A172 (cell line): Measurements from ENCODE around the gene C16orf90. TPM values are rescaled to one million over a fixed set of nuclear protein-coding genes. Genes with fewer than 3 reads are reported as not detected.
"Not testable (repeated sequence)": the region's sequence is repeated elsewhere in the genome, so short reads cannot be mapped to it uniquely, and the experiment has no call there.

Source experiments
- DNase-seq: peaks from one replicate; pipeline ENCODE4 v3.0.0-alpha.2; 2015; ENCODE audit warnings: low spot score
- total RNA-seq: library from RNA; depleted of rRNA; stranded (reverse); fragments of >200 nt; shearing (Covaris generic); gene quantifications from 2 replicates; pipeline ENCODE4 v1.2.3, GENCODE V29; 2014

C16orf90 gene
- total RNA-seq, 1 experiment from 2014 or later, result not detected

GRCh38 chr16:3484318-3485096, 10.8 kb downstream of the C16orf90 start:
- DNase-seq, result no peak

GRCh38 chr16:3482659-3483241, 12.5 kb downstream of the C16orf90 start:
- no peak for DNase-seq

DNA sequence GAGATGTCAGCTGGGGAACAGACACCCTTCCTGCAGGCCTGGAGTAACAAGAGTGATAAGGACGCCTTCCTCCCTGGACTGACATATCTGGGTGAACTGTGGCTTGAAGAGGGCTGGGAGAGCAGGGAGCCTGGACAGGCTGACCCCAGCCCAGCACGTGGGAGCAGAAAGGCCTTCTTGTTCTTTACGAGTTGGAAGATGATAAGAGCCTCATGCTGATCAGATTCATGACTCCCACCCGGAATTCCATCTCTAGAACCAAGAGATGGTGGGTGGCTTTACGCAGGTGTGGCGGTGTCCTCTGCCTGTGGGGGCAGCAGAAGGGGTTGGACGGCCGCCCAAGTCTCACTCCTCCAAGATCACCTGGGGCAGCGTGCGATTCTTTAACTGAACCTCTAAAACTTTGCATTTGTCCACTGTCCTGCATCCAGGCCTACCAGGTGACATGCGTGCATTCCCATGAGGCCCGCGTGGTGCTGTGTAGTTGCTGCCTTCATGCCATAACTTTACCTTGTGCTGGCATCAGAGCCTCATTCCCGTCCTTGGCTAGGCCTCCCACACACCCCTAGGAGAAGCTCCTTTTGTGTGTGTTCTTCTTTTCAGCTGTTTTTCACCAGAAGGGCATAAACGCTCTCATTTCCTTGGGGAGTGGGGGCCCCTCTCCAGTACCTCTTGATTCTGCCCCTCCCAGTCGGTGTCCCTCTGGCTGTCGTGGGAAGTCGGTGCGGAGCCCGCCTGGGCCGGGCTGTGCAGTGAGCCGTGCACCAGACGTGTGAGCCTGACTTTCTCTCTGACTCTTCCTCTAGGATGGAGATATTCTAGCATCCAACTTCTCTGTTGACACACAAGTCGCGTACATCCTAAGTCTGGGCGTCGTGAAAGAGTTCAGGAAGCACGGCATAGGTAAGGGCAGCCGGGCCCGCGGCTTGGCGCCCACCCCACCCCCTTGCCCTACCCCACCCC, 13.3 kb downstream of the C16orf90 start:
- DNase-seq, result no peak

DNA sequence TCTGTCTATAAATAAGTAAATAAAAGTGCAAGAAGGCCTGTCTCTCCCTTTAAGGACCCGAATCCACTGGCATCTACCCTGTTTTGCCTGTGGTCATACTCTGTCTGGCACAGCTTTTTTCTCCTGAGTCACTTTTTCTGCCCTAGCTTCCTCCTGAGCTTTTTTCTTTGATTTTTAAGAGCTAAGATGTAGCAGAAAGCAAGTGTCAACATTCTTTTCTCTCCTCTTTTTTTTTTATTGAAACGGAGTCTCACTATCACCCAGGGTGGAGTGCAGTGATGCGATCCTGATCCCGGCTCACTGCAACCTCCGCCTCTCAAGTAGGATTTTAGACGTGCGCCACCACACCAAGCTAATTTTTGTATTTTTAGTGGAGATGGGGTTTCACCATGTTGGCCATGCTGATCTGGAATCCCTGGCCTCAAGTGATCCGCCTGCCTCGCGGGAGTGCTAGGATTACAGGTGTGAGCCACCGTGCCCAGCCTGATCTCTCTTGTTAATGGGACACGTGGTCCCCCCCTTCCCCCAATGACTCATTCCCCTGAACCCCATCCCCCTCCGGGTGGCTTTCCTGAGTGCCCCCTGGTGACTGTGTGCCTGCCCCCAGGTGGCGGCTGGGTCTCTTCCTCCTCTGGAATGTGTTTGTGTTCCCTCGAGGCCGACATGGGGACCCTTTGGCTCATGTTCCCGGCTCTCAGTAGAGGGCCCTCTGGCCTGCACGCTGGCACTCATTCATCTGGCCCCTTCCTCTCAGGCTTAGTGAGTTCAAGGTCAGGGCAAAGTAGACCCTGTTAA, 14.2 kb downstream of the C16orf90 start:
- DNase-seq, result peak; percentile 44

DNA sequence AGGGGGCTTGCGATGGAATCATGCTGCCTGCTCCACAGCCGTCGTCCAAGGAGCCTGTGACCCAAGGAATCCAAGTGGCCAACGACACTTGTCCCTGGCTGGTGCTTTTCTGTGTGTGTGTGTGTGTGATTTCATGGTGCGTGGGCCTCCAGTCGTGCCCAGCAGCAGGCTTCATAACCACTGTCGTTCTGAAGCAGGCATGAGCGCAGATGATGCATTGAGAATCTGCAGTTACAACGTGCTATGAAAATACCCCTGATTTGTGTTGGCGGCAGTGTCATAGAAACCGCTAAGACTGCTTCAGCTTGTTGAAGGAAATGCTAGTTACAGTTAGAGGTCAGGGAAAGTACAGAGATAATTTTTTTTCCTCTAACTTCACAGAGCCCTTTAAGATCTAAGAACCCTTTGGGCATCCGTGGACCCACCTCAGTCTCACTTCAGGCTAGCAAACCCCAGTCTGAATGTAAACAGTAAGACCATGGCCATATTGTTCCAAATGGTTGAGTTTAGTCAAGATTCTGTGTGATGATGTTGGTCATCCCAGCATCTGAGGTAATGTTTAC, 15.6 kb downstream of the C16orf90 start:
- no peak for DNase-seq

DNA sequence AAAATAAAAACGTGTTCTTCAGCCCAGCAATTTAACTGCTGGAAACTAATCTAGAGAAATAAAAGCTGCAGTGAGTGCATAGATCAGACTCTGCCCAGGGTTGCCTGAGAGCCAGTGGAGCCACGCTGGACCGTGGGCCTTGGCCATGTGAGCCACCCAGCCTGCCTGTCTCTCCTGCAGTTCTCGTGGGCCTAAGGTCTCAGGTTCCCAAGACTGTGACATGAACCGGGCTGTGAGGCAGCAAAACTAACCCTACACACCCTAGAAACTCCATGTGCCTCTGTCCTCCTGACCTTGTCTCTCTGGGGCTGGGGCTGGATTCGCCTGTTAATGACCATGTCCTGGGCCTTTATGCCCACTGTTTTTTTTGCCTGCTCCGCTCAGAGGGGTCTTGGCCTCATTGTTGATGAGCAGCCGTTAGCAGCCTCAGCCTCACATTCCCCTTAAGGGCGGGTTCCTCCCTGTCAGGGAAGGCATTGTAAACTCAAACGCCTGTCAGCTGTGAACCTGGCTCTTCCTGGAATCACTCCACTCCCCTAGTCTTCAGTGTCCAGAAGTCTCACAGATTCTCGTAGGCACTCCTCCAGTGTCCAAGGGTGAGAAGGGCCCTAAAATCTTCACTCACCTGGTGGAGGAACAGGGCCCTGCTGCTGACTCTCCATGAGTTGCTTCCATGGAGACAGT, 16.9 kb downstream of the C16orf90 start:
- no peak for DNase-seq

DNA sequence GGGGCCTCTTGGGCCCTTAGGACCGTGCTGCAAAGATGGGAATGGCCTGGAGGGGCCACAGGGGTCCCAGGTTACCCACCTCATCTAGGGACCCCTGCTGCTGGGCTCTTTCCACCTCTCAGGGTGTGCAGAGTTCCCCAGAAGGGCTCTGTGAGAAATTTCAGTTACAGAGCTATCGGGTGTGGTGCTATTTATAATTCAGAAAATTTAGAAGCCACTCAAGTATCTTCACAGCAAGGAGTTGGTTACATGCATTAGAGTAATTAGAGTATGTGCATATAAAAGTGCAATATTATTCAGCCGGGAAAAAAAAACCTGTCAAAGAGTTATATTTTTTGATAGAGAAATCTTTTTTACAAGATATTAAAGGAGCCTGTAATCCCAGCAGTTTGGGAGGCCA, 18.9 kb downstream of the C16orf90 start:
- no peak for DNase-seq

DNA sequence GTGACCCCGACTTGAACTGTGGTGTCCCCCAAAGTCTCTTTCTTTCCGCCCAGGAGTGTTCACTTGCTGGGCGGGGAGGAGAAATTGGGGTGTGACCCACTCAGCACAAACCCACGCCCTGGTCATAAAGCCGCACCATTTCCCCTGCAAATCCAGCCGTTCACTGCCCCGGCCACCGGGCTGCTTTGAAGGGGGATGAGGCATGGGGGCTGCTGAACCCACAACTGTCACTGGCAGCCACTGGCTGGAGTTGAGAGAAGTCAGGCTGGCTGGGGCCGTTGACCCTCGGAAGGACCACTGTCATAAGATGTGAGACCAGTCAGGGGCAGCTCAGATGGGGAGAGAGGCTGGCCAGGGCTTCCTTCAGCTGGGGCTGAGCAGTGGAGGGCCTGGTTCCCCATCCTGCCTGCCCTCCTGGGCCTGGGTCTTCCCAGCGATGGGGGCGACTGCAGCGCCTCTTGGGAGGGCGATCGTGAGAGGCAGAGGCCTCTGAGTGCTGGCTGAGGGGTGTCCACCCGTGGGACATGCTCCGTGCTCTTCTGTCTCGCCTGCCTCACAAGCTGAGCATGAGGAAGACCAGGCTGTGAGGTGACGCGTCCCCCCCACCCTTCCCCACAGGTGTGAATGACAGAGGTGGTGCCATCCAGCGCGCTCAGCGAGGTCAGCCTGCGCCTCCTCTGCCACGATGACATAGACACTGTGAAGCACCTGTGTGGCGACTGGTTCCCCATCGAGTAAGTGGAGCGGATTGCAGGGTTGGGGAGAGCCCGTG, 19.5 kb downstream of the C16orf90 start:
- DNase-seq, result no peak

DNA sequence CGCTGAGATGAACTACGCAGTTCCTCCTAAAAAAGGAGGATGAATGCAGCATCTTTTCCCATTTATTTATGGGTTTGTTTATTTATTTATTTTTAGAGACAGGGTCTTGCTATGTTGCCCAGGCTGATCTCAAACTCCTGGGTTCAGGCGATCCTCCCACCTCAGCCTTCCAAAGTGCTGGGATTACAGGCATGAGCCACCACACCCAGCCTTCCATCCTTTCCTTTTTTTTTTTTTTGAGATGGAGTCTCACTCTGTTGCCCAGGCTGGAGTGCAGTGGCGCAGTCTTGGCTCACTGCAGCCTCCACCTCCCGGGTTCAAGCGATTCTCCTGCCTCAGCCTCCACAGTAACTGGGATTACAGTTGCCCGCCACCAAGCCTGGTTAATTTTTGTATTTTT, 20.4 kb downstream of the C16orf90 start:
- DNase-seq, result not testable (repeated sequence)

GRCh38 chr16:3474136-3474779, 21.0 kb downstream of the C16orf90 start:
- no peak for DNase-seq

DNA sequence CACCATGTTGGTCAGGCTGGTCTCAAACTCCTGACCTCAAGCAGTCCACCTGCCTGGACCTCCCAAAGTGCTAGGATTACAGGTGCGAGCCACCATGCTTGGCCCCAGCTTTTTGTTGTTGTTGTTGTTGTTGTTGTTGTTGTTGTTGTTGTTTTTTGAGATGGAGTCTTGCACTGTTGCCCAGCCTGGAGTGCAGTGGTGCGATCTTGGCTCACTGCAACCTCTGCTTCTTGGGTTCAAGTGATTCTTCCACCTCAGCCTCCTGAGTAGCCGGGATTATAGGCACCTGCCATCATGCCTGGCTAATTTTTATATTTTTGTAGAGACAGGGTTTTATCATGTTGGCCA, 21.7 kb downstream of the C16orf90 start:
- not testable (repeated sequence) for DNase-seq

GRCh38 chr16:3472878-3473595, 22.3 kb downstream of the C16orf90 start:
- no peak for DNase-seq

DNA sequence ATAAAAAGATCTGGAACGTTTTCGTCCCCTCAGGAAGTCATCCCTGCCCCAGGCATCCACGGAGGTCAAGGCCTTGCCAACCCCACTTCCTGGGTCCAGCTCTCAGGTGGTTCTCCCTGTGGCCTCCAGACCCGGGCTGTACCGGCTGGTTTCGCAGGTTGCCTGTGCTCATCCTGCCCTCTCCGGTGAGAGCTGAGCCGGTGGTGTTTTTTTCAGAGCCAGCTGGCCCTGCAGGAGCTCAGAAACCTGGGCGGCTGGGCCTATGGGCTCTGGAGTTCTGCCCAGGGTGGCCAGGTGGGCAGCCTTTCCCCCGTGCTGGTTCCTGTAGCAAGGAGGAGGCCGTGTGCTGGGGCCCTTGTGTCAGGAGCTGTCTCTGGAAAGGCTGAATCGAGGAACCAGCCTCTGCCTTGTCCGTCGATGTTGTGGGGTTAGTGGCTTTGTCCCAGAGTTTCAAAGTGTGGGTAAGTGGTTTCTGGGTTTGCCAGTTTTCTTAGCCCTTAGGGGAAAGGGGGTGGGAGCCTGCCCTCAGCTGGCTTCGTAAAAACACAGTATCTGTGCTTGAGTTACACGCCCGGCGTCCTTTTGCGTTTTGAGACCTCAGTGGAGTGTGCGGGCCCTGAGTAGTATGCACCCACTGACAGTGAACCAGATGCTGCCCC, 23.6 kb downstream of the C16orf90 start:
- no peak for DNase-seq

- DNase-seq, result no peak
Measured at GRCh38 chr16:3470723-3471122, 24.6 kb downstream of the C16orf90 start.

DNA sequence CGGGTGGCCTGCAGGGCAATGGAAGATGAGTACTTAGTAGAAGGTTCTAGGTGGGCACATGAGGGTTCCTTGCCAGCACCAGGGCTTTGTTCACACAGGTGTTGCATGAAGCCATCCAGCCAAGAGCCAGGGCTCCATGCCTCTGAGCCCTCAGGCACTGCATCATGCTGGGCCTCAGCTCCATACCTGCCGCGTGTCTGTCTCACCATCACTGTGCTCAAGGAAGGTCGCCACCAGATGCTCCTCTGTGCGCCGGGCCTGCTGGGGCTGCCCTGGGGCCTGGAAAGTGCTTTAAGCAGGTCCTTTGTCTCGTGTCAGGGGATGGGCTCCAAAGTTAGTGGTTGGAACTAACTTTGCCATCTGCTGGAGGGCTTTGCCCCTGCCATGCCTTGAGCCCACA, 25.6 kb downstream of the C16orf90 start:
- DNase-seq, result no peak

- no peak for DNase-seq
Measured at GRCh38 chr16:3468501-3468900, 26.8 kb downstream of the C16orf90 start.

DNA sequence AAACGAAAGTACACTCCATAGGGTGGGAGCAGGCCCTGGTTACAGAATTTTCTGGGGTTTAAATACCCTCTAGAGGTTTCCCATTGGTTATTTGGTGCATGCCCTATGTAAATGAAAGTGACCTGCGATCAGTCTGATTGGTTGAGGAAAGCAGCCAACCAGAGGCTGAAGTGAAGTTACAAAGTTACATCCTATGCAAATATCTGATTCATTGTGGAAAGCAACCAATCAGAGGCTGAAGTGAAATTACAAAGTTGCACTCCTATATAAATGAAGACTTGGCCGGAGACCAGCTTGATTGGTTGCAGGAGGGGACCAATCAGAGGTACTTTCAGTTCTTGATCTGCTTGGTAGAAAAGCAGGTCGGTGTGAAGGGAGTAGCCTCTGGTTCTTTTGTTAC, 27.4 kb downstream of the C16orf90 start:
- DNase-seq, result peak; percentile 46

GRCh38 chr16:3467182-3467581, 28.1 kb downstream of the C16orf90 start:
- no peak for DNase-seq
